Neuronal stem cell (in vitro differentiated cells): ENCODE data around the gene PIK3C2A.

ENCODE experiments used
- DNase-seq: peaks from one replicate; pipeline ENCODE4 v3.0.0-alpha.2; 2013; ENCODE audit warnings: low spot score
- H2AFZ ChIP-seq: one replicate; pipeline ENCODE4 v1.6.1; 2013; ENCODE audit warnings: mild to moderate bottlenecking, low read length, inconsistent platforms
- H2AK5ac ChIP-seq: 2 replicates; pipeline ENCODE4 v1.6.1; 2013; ENCODE audit warnings: low read depth, mild to moderate bottlenecking, inconsistent platforms, low read length, moderate library complexity, mixed read lengths
- H2BK120ac ChIP-seq: 2 replicates; pipeline ENCODE4 v1.6.1; 2013; ENCODE audit warnings: low read depth, mild to moderate bottlenecking, inconsistent platforms, low read length, moderate library complexity, mixed read lengths
- H2BK12ac ChIP-seq: one replicate; pipeline ENCODE4 v1.6.1; 2013; ENCODE audit warnings: low read length, inconsistent platforms
- H2BK15ac ChIP-seq: 2 replicates; pipeline ENCODE4 v1.6.1; 2013; ENCODE audit warnings: mild to moderate bottlenecking, low read length, inconsistent platforms, mixed read lengths
- H2BK5ac ChIP-seq: one replicate; pipeline ENCODE4 v1.6.1; 2013; ENCODE audit warnings: inconsistent platforms, mild to moderate bottlenecking, low read length, moderate library complexity
- H3K14ac ChIP-seq: one replicate; pipeline ENCODE4 v1.6.1; 2013; ENCODE audit warnings: low read length, inconsistent platforms
- H3K18ac ChIP-seq: 2 replicates; pipeline ENCODE4 v1.6.1; 2013; ENCODE audit warnings: low read length, inconsistent platforms
- H3K23ac ChIP-seq: 2 replicates; pipeline ENCODE4 v1.6.1; 2013; ENCODE audit warnings: low read depth, mild to moderate bottlenecking, mixed read lengths, low read length, inconsistent platforms; ENCODE audit not compliant: poor library complexity
- H3K27ac ChIP-seq: replicated peaks from 3 replicates; pipeline ENCODE4 v1.5.1; 2013; ENCODE audit warnings: low read length, inconsistent platforms
- H3K27me3 ChIP-seq, 3 experiments: 2 replicates each; pipeline ENCODE4 v1.6.1; 2013; ENCODE audit warnings: low read length in 3 of 3, mild to moderate bottlenecking in 2 of 3, inconsistent platforms in 1 of 3, low read depth in 1 of 3, mixed read lengths in 1 of 3, moderate library complexity in 1 of 3; ENCODE audit not compliant: control insufficient read depth in 3 of 3, insufficient read depth in 3 of 3
- H3K36me3 ChIP-seq, 2 donors: replicated peaks in 1 of 2; 2 replicates each; pipeline ENCODE4 v1.6.1; 2013; ENCODE audit warnings: low read length in 2 of 2; ENCODE audit not compliant: control insufficient read depth in 2 of 2, insufficient read depth in 2 of 2
- H3K4ac ChIP-seq: 2 replicates; pipeline ENCODE4 v1.6.1; 2013; ENCODE audit warnings: inconsistent platforms, mild to moderate bottlenecking, low read length, moderate library complexity
- H3K4me1 ChIP-seq, 2 donors: 1 replicate in 1 of 2; 2 replicates in 1 of 2; pipeline ENCODE4 v1.6.1; 2013; ENCODE audit warnings: low read length in 2 of 2, low read depth in 1 of 2; ENCODE audit not compliant: control insufficient read depth in 2 of 2, insufficient read depth in 1 of 2
- H3K4me2 ChIP-seq: one replicate; pipeline ENCODE4 v1.6.1; 2013; ENCODE audit warnings: mild to moderate bottlenecking, low read length, inconsistent platforms; ENCODE audit not compliant: insufficient read depth, poor library complexity, severe bottlenecking
- H3K4me3 ChIP-seq, 2 donors: 2 replicates each; pipeline ENCODE4 v1.5.1; 2013; ENCODE audit warnings: low read length in 2 of 2, mild to moderate bottlenecking in 2 of 2, inconsistent platforms in 1 of 2, moderate library complexity in 1 of 2
- H3K79me1 ChIP-seq: one replicate; pipeline ENCODE4 v1.6.1; 2013; ENCODE audit warnings: low read depth, mild to moderate bottlenecking, inconsistent platforms, low read length, moderate library complexity
- H3K9ac ChIP-seq: one replicate; pipeline ENCODE4 v1.6.1; 2013; ENCODE audit warnings: mild to moderate bottlenecking, low read depth, low read length, inconsistent platforms; ENCODE audit not compliant: poor library complexity
- H3K9me3 ChIP-seq, 2 donors: replicated peaks in 1 of 2; 2 replicates each; pipeline versions ENCODE3 to v1.6.1; 2013; ENCODE audit warnings: low read length in 2 of 2, mild to moderate bottlenecking in 2 of 2, inconsistent platforms in 1 of 2, low read depth in 1 of 2, mixed read lengths in 1 of 2, moderate library complexity in 1 of 2; ENCODE audit not compliant: control insufficient read depth in 2 of 2, insufficient read depth in 1 of 2
- H4K8ac ChIP-seq: one replicate; pipeline ENCODE4 v1.6.1; 2013; ENCODE audit warnings: low read depth, mild to moderate bottlenecking, inconsistent platforms, low read length, moderate library complexity
- H4K91ac ChIP-seq: one replicate; pipeline ENCODE4 v1.6.1; 2013; ENCODE audit warnings: low read length, low read depth, mild to moderate bottlenecking, inconsistent platforms; ENCODE audit not compliant: poor library complexity
- WGBS, 2 donors: extraction: QIAGEN DNeasy Blood & Tissue Kit; methylation state at CpG; one replicate each; pipeline ENCODE4 v1.1.7; 2013; ENCODE audit warnings: missing lambda C conversion rate in 2 of 2, mixed read lengths in 1 of 2; ENCODE audit not compliant: insufficient read length in 2 of 2, insufficient replicate concordance in 1 of 2; ENCODE audit errors: extremely low coverage in 2 of 2; 5-methylcytosine and 5-hydroxymethylcytosine counted together

Gene PIK3C2A

DNA sequence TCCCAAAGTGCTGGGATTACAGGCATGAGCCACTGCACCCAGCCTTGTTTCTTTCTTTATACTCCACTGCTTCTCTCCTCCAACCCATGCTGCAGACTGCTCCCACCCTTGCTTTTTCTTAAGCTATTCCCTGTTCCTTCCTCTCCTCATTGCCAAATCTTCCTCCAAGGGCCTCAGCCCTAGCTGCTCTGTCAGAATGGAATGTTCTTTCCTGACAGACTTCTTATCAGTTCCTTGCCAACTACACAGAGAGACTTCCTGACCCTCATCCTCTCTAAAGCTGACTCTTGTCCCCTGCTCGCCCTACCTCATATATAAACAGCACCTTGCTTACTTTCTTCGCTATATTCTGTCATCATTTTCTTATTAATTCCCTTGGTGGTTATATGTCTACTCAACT is 16.9 kb upstream of the PIK3C2A start:
- peaks cover 0 to 2% of the 10 kb centered on the region in 2 donors for H3K9me3 ChIP-seq
- H4K8ac ChIP-seq, result no peak overlapping the region
- no peaks in the 10 kb centered on the region for H3K4me1 ChIP-seq
- H2BK5ac ChIP-seq, result no peak overlapping the region
- no peak overlapping the region for H2BK15ac ChIP-seq
- no peak for DNase-seq
- H3K4me3 ChIP-seq, result no peak overlapping the region
- H2BK120ac ChIP-seq, result no peak overlapping the region
- no peak overlapping the region for H3K4me2 ChIP-seq
- no peak overlapping the region for H2AK5ac ChIP-seq
- no peak overlapping the region for H3K14ac ChIP-seq
- no peak overlapping the region for H3K4ac ChIP-seq
- H3K9ac ChIP-seq, result no peak overlapping the region
- H3K23ac ChIP-seq, result no peak overlapping the region
- H3K36me3 ChIP-seq, result no peaks in the 10 kb centered on the region
- H3K18ac ChIP-seq, result no peak overlapping the region
- H2BK12ac ChIP-seq, result no peak overlapping the region
- H3K79me1 ChIP-seq, result no peaks in the 10 kb centered on the region
- no peaks in the 10 kb centered on the region for H3K27me3 ChIP-seq
- H4K91ac ChIP-seq, result no peak overlapping the region
- no peak overlapping the region for H2AFZ ChIP-seq
- H3K27ac ChIP-seq, result no peak overlapping the region
- no CpG with 5 or more reads among the region's 2 CpGs for WGBS, 2 donors

DNA sequence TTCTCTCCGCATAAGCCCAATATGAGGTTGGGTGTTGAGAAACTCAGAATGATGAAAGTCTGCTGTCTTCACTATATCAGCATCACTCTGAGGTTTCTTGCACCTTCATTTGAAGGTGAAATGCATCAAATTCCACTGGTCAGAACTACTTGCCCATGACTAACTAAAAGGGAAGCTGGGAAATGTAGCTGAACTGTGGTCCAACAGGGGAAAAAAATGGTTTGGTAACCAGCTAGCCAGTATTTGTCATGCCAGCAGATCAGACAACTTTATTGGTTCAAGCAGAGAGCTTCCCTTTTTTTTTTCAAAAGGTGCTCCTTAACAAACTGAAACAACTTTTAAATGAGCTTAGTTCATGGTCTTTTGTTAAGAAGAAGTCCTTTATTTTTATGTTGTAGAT is 14.2 kb upstream of the PIK3C2A start:
- H3K27ac ChIP-seq, result no peak overlapping the region
- no peak overlapping the region for H2BK12ac ChIP-seq

DNA sequence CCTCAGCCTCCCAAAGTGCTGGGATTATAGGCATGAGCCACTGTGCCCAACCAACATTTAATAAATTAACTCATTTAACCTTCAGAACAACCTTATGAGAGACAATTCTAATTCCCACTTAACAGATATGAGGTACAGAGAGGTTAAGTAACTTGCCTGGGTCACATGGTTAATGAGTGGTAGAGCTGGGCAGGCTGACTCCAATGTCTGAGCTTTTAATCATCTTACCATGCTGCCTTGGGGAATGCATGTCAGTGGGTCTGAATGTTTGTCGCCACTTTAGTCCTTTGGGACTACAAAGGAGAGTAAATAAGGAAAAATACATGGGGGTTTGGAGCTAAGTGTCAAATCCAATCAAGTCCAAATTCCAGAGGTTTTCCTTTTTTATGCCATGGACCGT is 11.2 kb upstream of the PIK3C2A start:
- Histone ChIP-seq H4K8ac (no peak overlapping the region), H3K14ac (no peak overlapping the region), H2AFZ (no peak overlapping the region), H3K4ac (no peak overlapping the region), H3K9me3 (peaks cover 5 to 8% of the 10 kb centered on the region in 2 donors), H2BK5ac (no peak overlapping the region), H3K9ac (no peak overlapping the region), H3K27me3 (no peaks in the 10 kb centered on the region), H3K36me3 (no peaks in the 10 kb centered on the region), H3K18ac (no peak overlapping the region), H3K4me3 (no peak overlapping the region), H3K27ac (no peak overlapping the region), H2AK5ac (no peak overlapping the region), H3K23ac (no peak overlapping the region), H2BK120ac (no peak overlapping the region), H2BK15ac (no peak overlapping the region), H3K4me2 (no peak overlapping the region), H2BK12ac (no peak overlapping the region), H4K91ac (no peak overlapping the region), H3K79me1 (no peaks in the 10 kb centered on the region), H3K4me1 (no peaks in the 10 kb centered on the region)
- WGBS, 2 donors, result no CpG with 5 or more reads among the region's 2 CpGs
- no peak for DNase-seq

More for the DNA sequence above, 14.2 kb upstream of the PIK3C2A start:
- no peak overlapping the region for H3K14ac ChIP-seq
- H3K36me3 ChIP-seq, result no peaks in the 10 kb centered on the region
- H3K4me1 ChIP-seq, result no peaks in the 10 kb centered on the region
- H4K91ac ChIP-seq, result no peak overlapping the region
- H3K9ac ChIP-seq, result no peak overlapping the region
- H2BK15ac ChIP-seq, result no peak overlapping the region
- H2AK5ac ChIP-seq, result no peak overlapping the region
- H3K4ac ChIP-seq, result no peak overlapping the region
- no peak overlapping the region for H4K8ac ChIP-seq
- H3K23ac ChIP-seq, result no peak overlapping the region
- H2BK120ac ChIP-seq, result no peak overlapping the region
- H3K79me1 ChIP-seq, result no peaks in the 10 kb centered on the region
- peaks cover 0 to 2% of the 10 kb centered on the region in 2 donors for H3K9me3 ChIP-seq
- H3K4me2 ChIP-seq, result no peak overlapping the region
- DNase-seq, result no peak
- H2BK5ac ChIP-seq, result no peak overlapping the region
- H3K27me3 ChIP-seq, result no peaks in the 10 kb centered on the region
- H3K4me3 ChIP-seq, result no peak overlapping the region
- no CpG with 5 or more reads among the region's 1 CpG for WGBS, 2 donors
- no peak overlapping the region for H2AFZ ChIP-seq
- no peak overlapping the region for H3K18ac ChIP-seq

DNA sequence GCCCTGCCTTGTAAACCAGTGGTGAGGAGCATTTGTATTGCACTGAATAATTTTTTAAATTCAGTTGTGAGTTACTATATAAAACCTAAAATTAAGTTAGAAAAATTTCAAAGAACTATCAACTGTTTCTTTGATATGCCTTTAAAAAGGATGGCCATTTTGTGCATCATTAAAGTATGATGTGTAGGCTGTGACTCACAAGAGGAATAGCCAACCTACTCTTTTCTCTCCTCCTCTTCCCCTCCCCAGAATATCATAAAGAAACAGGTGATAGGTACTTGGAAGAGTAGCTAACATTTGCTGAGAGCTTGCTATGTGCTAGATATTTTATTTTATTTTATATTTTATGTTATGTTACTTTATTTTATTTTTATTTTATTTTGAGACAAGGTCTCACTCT is 10.6 kb upstream of the PIK3C2A start:
- Histone ChIP-seq H3K79me1 (no peaks in the 10 kb centered on the region), H3K4me2 (no peak overlapping the region), H3K18ac (no peak overlapping the region), H2BK120ac (no peak overlapping the region), H3K4ac (no peak overlapping the region), H3K23ac (no peak overlapping the region), H2AFZ (no peak overlapping the region), H3K36me3 (no peaks in the 10 kb centered on the region), H3K14ac (no peak overlapping the region), H3K27me3 (no peaks in the 10 kb centered on the region), H4K91ac (no peak overlapping the region), H2BK5ac (no peak overlapping the region), H3K9ac (no peak overlapping the region), H2BK15ac (no peak overlapping the region), H3K9me3 (peaks cover 5 to 12% of the 10 kb centered on the region in 2 donors), H2AK5ac (no peak overlapping the region), H3K4me1 (no peaks in the 10 kb centered on the region), H3K4me3 (no peak overlapping the region), H4K8ac (no peak overlapping the region), H2BK12ac (no peak overlapping the region), H3K27ac (no peak overlapping the region)
- DNase-seq, result no peak
